MV-4-11 (cell line): Measurements from ENCODE around the gene E2F1.
"Not testable (repeated sequence)": the region's sequence is repeated elsewhere in the genome, so short reads cannot be mapped to it uniquely, and the experiment has no call there.

ENCODE experiments used
- DNase-seq: peaks from one replicate; lab custom pipeline; 2025; lab: John Stamatoyannopoulos, UW

The E2F1 gene

GRCh38 chr20:33657704-33658095 lies 28.5 kb downstream of the E2F1 start:
- no peak for DNase-seq

DNA sequence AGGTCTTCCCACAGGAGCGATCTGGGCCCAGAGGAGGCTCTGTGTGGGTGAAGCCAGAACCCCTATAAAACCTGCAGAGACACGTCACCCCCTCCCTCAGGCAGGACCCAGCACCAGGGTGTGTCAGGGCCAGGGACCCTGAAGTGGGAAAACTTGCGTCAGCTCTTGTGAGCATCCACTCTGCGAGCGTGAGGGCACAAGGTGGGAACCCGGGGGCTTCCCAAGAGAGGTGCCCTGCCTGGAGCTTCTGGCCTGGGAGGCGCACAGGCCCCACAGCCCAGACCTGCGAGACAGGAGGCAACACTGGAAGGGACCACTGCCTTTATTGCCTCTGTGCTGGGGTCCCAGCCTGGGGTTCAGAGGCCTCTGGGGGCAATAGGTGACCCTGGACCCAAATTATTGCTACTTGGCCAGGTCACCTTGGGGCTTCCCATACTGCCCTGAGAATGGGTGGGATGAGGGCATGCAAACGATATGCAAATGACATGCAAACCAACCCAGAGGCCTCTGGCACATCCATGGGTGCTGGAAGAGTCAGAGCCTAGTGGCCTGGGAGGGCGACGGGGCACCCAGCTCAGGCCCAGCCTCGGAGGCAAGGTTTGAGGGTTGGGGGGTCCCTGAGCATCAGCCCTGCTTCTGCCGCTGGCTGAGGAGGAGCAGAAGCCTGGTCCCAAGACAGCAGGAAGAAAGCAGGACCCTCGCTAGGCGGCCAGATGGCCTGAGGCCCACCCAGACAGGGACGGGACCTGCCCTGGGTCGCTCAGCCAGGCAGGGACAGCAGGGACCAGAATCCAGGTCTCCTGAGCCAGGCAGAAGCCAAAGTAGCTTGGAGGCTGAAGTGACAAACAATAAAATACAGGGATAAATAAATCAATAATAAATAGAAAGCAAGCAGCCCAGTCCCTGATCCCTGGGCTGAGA lies 29.1 kb downstream of the E2F1 start:
- no peak for DNase-seq

- DNase-seq: no peak
These were observed 30.0 kb downstream of the E2F1 start for GRCh38 chr20:33656010-33656782.

DNA sequence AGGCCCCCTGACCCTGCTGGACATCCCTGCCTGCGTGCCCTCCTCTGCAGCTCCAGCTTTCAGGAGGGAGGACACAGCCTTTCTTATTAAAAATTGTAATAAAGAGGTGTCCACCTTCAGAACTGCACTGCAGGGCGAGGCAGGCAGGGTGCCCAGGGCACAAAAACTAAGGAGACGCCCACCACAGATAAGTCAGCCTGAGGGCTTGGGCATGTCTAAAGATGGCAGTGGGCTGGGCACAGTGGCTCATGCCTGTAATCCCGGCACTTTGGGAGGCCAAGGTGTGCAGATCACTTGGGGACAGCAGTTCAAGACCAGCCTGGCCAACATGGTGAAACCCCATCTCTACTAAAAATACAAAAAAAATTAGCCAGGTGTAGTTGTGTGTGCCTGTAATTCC lies 31.0 kb downstream of the E2F1 start:
- DNase-seq: no peak

- DNase-seq: no peak
These were observed 31.5 kb downstream of the E2F1 start for GRCh38 chr20:33654680-33655161.

- DNase-seq: no peak
These were observed 32.1 kb downstream of the E2F1 start for GRCh38 chr20:33653900-33654596.

GRCh38 chr20:33653218-33653899 lies 32.8 kb downstream of the E2F1 start:
- no peak for DNase-seq

GRCh38 chr20:33651562-33652048 lies 34.6 kb downstream of the E2F1 start:
- DNase-seq: no peak

GRCh38 chr20:33650753-33651561 lies 35.2 kb downstream of the E2F1 start:
- DNase-seq: no peak

DNA sequence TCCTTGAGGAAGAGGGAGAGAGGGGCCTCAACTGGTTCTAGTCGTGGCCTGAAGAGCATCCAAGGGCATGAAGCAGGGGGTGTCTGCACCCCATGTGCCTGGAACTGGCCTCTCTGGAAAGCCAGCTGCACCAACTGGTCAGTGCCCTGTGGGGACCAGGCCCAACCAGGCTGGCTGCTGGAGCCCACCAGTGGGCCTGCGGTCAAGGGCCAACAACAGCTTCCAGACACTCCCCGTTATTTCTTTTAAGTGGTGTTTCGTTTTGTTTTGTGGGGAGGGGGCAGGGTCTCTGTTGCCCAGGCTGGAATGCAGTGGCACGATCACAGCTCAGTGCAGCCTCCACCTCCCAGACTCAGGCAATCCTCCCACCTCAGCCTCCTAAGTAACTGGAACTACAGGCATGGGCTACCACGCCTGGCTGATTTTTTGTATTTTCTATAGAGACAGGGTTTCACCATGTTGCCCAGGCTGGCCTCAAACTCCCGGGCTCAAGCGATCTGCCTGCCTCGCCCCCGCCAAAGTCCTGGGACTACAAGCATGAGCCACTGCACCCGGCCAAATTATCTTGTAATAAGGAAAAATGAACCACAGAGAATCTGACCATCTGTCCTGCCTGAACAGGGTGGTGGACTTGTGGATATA lies 36.0 kb downstream of the E2F1 start:
- DNase-seq: no peak

- no peak for DNase-seq
These were observed 36.9 kb downstream of the E2F1 start for GRCh38 chr20:33649201-33649681.

GRCh38 chr20:33648396-33649004 lies 37.7 kb downstream of the E2F1 start:
- no peak for DNase-seq

GRCh38 chr20:33647603-33648395 lies 38.4 kb downstream of the E2F1 start:
- DNase-seq: peak; percentile 50

DNA sequence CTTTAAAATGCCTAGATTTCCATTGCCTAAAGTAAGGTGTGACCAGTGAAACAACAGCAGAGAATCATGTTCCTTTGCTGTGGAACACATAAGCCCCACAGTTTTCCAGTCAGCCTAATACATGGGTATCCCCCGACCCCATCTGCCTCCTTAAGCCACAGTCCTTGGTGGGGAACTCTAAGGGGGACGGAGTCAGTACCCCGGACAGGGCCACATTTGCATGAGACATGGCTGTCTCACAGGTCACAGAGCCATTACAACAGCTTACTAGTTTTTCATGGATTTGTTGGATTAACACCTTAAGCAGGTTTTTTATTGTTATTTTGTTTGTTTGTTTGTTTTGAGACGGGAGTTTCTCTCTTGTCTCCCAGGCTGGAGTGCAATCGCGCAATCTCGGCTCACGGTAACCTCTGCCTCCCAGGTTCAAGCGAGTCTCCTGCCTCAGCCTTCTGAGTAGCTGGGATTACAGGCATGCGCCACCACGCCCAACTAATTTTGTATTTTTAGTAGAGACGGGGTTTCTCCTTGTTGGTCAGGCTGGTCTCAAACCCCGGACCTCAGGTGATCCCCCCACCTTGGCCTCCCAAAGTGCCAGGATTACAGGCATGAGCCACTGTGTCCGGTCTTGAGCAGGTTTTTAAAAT lies 39.1 kb downstream of the E2F1 start:
- not testable (repeated sequence) for DNase-seq

DNA sequence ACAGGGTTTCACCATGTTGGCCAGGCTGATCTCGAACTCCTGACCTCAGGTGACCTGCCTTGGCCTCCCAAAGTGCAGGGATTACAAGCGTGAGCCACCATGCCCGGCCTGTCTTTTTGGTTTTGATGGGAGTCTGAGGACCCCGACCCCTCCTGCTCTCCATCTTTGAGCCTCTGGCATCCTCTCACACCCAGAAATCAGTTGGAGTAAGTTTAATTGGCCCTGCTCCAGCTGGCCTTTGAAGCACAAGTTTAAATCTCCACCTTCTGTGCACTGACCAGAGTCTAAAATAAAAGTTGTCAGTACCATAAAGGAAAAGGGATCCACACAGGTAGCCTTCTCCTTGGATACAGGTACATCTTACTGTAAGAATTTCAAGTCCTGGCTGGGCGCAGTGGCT lies 40.0 kb downstream of the E2F1 start:
- DNase-seq: no peak

DNA sequence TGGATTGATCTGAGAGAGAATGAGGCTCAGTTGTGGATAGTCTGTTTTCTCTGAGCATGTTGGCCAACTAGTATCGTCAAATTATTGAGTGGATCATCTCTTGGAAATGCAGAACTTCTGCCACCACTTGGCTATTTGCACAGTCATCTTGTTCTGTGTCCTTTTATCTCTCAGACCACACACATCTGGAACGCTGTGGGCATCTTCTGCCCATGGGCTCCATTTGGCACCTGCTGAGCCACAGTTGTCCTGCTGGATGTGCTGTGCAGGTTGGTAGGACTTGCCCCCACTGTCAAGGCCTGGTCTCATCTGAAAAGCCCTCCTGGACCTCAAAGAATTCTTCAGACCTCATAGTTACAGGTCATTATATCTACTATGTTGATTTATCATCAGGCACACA lies 40.8 kb downstream of the E2F1 start:
- no peak for DNase-seq

- DNase-seq: no peak
These were observed 41.2 kb downstream of the E2F1 start for GRCh38 chr20:33645072-33645358.

DNA sequence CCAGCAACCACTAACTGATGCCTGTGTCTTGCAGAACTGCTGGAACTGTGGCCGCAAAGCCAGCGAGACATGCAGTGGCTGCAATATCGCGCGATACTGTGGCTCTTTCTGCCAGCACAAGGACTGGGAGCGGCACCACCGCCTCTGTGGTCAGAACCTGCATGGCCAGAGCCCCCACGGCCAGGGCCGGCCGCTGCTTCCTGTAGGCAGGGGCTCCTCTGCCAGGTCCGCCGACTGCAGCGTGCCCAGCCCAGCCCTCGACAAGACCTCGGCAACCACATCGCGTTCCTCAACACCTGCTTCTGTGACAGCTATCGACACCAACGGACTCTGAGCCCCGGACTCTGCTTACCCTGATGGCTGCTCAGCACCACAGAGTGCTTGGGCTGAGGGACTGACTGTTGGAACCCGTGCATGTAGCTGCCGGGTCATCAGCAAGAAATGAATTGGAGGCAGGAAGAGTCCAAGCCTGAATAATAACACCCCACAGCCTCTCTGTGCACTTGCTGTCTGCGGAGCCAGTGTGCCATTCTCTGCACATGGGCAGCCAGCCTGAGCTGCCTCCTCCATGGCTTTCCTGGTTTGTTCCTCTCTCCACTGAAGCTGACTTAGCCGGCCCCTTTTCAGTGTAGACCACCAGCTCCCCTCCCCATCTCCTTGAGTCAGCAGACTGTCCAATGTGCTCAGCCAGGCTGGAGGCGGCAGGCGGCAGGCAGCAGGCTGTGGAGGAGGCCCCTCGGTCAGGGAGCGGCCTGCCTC lies 41.7 kb downstream of the E2F1 start:
- DNase-seq: no peak
